Activated T-cell treated with anti-CD3 and anti-CD28 coated beads for 4 hours (primary cell): ENCODE results near the gene CFDP1.
A peak's percentile ranks its signal among the peaks of the same experiment; 100 is the strongest.

Experiments
- DNase-seq: peaks from one replicate; pipeline ENCODE4 v3.0.0-alpha.2; 2020

The CFDP1 gene

DNA sequence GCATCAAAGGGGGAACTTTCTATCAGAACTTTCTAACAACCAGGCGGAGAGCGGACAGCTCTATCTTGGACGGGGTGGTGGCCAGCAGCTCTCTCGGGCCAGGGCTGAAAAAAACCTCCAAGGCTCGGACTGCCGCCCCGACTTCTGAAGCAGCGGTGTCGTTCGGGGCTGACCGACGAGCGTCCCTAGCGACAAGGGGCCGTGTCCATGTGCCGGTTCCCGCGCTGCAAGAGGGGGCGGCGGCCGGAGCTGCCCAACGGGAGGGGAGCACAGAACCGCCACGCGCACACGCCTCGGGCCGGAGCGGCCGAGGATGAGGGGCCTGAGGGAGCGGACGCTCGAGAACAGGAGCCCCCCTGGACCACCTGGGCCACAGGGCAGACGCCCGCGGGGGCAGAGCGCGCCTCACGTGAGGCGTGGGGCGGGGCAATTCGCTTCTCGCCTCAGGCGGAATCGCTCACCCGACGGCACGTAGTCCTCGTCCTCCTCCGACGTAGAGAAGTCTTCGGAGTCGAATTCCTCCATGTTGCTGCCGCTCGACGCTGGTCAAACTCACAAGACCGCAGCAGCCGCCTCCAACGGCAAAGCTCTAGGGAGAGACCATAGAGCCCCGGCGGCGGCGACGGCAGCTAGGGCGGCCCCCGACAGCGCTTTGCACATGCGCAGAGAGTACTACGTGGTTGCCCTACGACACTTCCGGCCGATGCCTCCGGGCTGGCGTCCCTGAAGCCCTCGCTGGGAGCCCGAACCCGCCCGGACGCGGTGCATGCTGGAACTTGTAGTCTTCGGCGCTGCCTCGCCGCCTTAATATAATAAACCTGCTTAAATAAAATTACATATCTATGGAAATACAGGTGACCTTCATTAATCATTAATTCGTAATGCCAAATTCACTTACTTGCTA lies at the start of gene CFDP1:
TSS of gene CFDP1 (minus strand) at position 676 of the 904 bp plus-strand sequence. CDS start at position 525, 151 bp downstream.
- peak; percentile 91 for DNase-seq

DNA sequence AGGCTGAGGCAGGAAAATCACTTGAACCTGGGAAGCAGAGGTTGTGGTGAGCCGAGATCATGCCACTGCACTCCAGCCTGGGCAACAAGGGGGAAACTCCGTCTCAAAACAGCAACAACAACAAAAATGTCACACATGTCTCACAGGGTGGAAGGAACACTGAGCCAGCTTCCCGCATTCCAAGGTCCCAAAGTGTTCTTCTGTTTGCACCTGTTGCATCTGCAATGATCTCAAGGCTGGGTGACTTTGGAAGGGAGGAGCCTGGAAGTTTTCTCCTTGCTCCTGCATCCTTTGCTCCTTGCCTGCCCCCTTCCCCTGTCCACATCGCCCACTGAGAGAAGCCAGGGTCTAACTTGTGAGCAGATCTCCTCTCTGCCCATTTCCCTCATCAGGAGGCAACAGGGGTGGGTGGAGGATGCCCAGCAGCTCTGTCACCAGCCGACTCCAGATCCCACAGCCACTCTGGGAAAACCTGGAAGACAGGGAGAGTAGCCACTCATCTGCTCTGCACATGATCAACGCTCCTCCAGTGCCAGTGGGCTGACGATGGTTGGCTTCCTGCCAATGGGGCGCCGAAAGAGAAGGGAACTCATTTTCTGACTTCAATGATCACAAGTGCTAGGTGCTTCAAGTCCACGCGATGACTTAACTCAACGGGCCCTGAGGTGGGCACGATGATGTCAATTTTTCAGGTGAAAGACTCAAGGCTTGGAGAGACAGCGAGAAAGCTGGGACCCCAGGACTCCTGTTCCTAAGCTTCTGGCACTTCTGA lies 49.3 kb upstream of the CFDP1 start:
- no peak for DNase-seq

DNA sequence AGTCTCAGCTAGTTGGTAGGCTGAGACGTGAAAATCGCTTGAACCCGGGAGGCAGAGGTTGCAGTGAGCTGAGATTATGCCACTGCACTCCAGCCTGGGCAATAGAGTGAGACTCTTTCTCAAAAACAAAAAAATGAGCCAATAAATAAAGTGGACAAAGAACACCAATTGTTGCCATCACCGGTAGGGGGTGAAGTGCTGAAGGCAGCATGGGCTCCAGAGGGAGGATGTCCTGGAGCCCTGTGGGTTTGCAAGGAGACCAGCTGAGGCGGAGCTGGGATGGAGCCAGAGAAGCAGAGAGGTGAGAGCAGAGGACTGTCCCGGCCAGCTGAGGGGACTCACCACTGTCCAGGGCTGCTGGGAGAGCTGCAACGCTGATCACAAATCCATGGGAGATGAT lies 48.2 kb upstream of the CFDP1 start:
- no peak for DNase-seq

DNA sequence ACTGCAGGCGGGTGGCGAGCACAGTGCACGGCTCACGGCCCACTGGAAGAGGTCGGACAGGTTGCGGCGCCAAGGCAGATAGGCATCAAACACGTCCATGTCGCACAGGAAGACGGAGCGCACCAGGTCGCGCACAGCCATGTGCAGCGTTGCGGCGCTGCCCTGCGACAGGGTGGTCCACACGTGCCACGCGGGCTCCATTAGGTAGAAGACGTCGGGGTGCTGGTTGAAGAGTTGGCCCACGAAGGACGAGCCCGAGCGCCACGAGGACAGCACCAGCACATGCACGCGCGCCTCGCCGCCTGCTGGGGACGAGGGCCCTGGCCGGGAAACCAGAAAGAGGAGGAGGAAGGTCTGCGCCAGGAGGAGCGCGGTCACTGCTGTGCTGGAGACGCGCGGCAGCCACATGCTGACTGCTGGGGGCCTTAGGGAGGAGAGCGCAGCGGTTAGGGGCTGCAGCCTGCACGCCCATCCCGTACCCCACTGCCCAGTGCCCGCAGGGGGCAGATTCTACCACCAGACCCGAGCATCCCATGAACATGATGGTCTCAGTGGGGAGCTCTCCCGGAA lies 46.2 kb upstream of the CFDP1 start:
- no peak for DNase-seq

DNA sequence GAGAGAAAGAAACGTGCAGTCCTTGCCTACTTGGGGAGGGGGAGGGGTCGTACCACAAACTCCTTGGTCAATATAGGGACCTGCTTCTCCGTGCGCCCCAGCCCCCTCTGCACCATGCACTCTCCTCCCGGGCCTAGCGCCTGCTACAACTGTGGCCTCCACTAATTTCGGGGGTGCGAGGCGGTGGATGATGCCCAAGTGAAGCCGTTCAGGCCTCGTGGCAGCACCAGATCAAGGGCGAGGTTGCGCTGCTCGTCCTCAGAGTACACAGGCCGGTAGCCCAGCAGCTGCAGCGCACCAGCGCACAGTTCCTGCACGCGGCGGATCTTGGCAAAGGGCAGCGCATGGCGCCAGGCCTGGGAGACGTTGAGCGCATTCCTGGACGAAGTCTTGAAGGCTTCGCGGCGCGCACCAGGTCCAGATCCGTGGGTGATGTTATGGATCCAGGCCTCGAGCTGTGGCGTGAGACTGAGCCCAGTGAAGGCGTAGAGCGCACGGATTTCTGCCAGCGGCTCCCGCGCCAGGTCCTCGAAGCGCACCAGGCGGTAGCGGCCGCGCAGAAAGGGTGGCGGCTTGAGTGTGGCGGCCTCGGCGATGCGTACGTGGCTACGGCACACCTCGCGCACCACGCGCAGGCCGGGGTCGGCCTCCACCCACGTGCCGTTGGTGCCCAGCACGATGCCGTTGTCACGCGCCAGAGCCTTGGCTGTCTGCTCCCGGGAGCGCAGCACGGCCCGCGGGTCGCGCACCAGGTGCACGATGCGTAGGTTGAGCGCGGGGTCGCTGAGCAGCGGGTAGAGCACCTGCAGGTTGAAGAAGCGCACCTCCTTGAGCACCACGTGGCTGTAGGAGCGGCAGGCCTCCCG lies 45.4 kb upstream of the CFDP1 start:
- DNase-seq: no peak

GRCh38 chr16:75477680-75478473 lies 44.6 kb upstream of the CFDP1 start:
- no peak for DNase-seq

DNA sequence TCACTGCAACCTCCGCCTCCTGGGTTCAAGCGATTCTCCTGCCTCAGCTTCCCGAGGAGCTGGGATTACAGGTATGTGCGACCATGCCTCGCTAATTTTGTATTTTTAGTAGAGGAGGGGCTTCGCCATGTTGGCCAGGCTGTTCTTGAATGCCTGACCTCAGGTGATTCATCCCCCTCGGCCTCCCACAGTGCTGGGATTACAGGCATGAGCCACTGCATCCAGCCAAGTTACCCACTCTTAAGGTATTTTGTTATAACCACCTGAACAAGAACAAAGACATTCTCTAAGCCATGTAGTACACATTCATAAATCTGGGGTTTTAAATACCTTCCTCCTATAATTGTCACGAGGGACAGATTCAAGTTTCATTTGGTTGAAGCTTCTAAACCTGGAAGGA lies 43.5 kb upstream of the CFDP1 start:
- no peak for DNase-seq

GRCh38 chr16:75475420-75475847 lies 42.1 kb upstream of the CFDP1 start:
- no peak for DNase-seq

- DNase-seq: no peak
Observed at GRCh38 chr16:75472908-75473877, 39.9 kb upstream of the CFDP1 start.

DNA sequence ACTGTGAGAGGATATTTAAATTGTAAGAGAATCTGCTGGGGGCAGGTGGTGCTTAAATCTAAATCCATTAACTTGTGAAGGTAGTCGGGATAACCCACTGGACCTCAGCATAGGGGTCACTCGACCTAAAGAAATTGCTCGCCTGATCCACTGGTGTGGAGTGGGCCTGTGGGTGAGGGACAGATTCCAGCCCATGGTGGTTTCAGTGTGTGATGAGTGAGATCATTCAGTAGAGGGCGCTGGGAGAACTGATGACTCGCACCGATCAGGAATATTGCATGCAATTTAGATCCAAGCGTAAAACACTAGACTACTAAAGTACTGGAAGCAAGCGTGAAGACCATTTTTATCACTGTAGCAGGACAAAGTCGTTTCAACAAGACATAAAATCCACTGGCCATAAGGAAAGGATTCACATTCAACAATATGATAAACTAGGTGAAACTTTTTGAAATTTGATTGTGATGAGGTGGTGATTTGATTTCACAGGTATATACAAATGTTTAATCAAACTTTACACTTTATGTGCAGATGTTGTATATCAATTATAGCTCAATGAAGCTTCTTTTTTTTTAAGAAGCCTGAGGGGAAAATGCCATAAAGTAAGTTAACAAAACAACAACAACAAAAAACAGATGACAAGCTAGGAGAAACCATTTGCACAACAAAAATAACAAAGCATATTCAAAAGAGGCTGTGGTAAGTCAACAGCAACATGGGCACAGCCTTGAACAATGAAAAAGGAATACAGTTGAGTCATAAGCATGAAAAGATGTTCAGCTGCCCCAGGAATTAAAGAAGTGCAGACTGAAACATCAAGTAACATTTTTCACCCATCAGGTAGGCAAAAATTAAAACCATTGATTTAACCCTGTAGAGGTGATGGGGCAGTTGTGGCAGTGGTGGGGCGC lies 38.7 kb upstream of the CFDP1 start:
- peak; percentile 36 for DNase-seq

GRCh38 chr16:75466760-75467159 lies 33.5 kb upstream of the CFDP1 start:
- no peak for DNase-seq

DNA sequence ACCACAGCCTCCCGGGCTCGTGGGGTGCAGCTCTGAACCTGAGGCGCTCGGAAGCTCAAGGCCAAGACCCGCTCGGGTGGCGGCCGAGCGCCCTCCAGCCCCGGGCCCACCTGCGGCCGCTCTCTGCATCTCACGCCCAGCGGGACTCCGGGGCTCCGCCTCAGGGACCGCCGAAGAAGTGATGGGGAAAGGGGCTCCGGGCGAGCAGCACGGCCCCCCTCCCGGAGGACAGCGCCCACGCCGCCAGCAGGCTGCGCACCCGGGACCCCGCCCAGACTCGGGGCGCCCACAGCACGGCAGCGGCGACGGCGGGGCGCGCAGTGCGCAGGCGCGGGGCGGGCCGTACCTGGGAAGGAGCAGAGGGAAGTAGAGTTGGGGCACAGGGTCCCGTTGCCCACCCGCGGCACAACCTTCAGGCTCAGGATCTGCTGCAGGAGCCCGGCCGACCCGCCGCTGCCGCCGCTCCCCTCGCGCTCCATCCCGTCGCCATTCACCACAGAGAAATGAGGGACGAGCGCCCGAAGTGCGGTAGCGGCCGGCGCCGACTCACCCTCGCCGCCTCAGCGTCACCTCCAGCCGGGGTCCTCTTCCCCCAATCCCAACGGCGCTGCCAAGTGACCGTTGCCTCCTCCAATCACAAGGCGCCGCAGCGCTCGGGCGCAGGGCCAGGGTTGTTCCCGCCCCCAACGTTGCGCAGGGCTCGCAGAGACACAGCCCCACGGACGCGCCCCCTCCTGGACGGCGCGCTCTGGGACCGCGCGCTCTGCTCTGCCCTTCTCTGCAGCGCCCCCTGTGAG lies 31.0 kb upstream of the CFDP1 start, which contains the start of gene TMEM170A:
TSS of gene TMEM170A (minus strand) at position 568 of the 797 bp plus-strand sequence. CDS start at position 479, 89 bp downstream.
- DNase-seq: peak; percentile 97

DNA sequence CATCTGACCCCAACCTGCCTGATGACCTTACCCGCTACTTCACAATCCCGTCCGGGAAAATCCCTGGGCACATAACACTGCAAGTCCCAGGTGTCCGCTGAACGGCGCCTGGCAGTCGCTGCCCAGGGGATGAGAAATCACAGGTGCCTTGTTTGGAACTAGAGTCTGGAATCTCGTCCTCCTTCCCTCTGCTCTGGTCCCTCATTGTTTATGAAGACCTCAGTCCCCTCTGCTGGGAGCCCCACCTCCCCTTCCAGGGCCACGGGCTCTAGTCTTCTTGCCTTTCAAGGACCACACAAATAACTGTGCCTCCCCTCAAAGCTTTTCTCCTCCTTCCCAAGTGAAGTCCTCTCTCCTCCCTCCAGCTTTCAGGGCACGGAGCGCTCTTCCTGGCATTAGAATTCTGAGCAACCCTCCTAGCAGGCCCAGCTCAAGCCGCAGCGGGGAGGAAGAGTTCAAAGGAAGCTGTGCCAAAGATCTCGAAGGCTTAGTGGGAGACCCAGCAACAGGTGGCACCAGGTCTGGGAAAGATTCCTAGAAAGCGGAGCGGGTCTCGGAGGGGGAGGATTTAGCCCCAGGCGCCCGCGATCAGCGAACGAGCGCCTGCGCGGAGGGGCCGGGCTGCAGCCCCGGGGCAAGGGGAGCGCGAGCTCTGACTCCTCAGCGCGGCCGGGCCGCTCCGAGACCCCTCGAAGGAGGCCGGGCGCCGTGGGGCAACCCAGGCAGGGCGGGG lies 30.3 kb upstream of the CFDP1 start:
- peak; percentile 3 for DNase-seq

- DNase-seq: no peak
Observed at GRCh38 chr16:75462806-75463205, 29.5 kb upstream of the CFDP1 start.

GRCh38 chr16:75461575-75461974 lies 28.3 kb upstream of the CFDP1 start:
- DNase-seq: no peak

- DNase-seq: no peak
Observed at GRCh38 chr16:75460446-75460845, 27.1 kb upstream of the CFDP1 start.

DNA sequence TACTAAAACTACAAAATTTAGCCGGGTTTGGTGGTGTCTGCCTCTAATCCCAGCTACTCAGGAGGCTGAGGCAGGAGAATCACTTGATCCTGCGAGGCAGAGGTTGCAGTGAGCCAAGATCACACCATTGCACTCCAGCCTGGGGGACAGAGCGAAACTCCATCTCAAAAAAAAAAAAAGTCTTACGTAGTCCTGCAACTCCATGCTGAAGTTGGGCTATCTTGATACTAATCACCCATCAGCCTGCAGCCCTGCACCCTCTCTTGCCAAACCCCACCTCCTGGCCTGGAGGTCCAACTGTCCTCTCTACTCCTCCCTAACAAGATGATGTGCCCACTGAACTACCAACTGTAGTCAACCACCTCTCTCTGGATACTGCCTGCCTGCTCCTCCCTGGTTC lies 26.4 kb upstream of the CFDP1 start:
- no peak for DNase-seq

- DNase-seq: no peak
Observed at GRCh38 chr16:75458439-75458838, 25.1 kb upstream of the CFDP1 start.
